ENCODE measurements around the gene ZDHHC14.

Gene ZDHHC14

DNA sequence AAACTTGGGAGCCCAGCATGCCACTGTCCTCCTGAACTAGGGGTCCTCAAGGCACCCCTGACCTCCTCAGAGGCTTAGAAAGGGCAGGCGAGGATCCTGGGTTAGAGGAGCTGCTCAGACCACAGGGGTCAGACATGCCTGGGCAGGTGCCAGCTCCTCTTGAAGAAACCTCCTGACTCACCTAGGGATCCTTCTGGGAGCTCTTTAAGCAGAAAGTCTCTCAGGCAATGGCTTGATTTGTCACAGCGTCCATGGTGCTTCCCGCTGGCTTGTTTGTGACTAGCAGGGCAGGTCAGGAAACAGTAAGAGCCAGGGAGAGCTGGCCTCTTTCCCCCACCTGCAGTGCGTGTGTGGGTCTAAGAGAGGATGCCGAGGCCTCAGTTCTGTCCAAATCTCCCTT, 267.6 kb downstream of the ZDHHC14 start:
- no peak for DNase-seq (ENCODE audit: low read depth)

DNA sequence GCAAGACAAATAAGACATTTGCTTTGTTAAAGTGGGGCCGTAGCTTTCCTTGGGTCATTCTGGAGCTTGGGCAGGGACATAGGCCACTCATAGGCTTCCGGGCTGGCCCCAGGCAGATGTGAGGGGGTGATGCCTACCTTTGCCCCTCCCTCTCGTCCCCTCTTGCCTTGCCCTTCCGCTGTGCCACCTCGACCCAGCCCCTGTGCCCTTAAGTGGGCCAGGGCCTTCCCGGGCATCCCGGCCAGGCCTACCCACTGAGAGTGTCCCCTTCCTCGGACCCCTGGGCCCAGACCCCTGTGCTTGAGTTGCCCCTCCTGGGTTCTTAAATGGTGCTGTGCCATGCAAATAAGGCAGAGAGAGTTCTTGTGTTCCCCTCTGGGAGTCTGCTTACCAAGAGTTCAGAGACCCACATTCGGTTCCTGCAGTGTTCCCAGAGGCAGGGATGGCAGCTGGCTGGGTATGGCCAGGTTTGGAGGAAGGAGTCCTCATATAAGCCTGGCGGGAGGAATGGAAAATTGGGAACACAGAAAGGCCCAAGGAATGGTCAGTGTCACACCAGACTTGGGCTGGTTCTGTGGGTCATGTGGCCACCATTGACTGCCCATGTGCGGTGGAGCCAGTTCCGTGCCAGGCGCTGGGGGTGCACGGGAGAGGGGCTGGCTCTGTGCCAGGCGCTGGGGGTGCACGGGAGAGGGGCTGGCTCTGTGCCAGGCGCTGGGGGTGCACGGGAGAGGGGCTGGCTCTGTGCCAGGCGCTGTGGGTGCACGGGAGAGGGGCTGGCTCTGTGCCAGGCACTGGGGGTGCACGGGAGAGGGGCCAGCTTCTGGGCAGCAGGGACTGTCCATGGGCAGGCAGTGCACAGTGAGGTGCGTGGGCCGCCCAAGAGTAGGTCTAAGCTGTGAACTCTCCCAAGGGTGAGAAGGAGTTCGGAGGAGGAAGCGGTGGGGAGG, 268.6 kb downstream of the ZDHHC14 start:
- no peak for DNase-seq (ENCODE audit: low read depth)

- DNase-seq (ENCODE audit: low read depth): no peak
Observed at GRCh38 chr6:157650261-157650640, 269.3 kb downstream of the ZDHHC14 start.

- DNase-seq (ENCODE audit: low read depth): no peak
Observed at GRCh38 chr6:157650801-157651200, 269.8 kb downstream of the ZDHHC14 start.

GRCh38 chr6:157651731-157652490, 270.9 kb downstream of the ZDHHC14 start:
- DNase-seq (ENCODE audit: low read depth): no peak

DNA sequence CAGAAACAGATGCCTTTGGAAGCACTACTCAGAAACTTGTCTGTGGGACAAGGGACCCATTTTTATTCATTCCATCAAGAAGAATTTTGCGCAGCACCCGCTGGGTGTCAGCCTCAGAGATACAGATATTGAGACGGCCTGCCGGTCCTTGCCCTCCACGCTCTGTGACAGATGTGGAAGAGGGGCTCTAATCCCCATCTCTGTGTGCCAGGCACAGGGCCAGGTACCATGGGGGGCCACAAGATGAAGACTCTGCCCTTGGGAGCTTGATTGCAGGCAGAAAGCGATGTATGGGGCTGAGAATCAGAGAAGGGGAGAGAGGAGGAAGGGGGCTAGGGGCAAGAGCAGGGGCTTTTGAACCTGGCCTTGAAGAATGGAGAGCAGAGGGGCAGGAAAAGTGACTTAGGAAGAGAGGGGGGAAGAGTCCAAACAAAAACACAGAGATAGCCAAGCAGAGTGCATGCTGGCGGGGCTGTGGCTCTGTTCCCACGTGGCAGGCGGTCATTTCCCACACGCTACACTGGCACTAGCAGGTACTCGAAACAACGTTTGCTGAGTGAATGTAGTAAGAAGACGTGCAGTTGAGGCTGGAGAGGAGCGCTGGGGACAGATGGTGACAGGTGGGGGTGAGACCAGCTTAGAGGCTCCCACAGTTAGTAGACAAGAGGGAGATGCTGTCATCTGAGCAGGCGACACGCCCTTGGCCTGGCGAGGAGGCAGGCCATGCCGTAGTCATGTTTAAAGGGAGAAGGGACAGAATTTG, 271.8 kb downstream of the ZDHHC14 start:
- no peak for DNase-seq (ENCODE audit: low read depth)

DNA sequence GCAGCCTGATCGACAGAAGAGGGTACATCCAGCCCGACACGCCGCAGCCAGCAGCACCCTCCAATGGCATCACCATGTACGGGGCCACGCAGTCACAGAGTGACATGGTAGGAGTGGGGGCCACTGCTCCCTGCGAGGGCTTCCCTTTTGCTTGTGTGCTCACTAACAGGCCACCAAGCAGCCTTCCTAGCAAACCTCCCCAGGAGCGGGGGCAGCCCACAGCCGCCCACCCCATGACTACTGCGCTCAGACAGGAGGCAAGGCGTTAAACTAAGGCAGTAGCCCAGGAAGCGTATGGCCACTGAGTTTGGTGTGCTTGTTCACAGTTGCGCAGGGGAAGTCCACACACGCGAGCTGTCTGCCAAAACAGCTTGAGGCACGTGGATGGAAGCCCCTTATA, 272.5 kb downstream of the ZDHHC14 start:
- DNase-seq (ENCODE audit: low read depth): no peak

DNA sequence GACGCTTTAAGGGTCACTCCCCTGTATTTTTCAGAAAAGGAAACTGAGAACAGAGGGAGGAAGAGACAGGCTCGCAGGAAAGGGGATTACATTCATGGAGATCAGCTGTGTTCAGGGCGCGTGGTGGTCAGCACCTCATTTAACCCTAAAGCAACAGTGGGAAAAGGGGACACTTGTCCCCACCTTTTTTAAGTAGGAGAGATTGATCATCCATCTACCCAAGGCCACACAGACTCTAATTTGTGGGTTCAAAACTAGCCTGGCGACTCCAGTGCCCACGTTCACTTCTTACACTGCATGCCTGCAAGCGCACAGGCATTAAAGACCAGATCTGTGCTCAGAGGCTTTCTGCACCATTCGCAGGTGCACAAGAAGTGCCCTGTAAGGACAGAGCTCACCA, 274.1 kb downstream of the ZDHHC14 start:
- no peak for DNase-seq (ENCODE audit: low read depth)

DNA sequence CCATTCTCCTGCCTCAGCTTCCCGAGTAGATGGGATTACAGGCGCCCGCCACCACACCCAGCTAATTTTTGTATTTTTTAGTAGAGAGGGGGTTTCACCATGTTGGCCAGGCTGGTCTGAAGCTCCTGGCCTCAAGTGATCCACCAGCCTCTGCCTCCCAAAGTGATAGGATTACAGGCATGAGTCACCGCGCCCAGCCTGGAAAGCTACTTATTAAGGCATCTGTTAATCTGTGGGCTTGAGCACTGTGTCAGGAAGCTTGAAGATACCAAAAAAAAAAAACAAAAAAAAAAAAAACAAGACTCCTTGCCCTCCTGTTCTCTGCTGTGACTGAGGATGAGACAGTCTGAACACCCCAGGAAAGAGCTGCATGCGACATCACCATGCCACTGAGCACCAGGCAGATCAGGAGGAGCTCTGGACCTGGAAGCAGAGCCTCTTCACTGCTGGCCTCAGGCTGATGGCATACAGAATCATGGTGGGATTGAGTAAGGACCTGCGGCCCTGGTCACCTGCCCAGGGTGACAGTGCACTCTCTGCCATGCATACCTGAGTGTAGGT, 275.5 kb downstream of the ZDHHC14 start:
- no peak for DNase-seq (ENCODE audit: low read depth)

- DNase-seq (ENCODE audit: low read depth): no peak
Observed at GRCh38 chr6:157657754-157658153, 276.8 kb downstream of the ZDHHC14 start.

DNA sequence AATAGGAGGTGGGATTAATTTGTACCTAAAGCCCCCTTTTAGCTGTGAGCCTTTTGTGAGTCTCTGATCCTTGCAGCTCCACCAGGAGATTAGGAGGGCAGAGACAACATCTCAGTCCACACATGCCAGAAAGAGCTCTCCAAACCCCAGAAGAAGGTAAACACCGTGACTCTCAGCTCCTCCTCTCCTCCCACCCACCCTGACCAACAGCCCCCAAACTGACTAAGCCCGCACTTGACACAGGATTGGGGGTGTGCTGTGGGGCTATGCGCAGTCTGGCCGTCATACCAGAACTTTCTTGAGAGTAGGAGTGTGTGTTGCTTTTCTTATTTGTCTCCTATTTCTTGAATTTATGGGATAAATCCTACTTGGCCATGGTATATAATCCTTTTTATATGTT, 277.3 kb downstream of the ZDHHC14 start:
- DNase-seq (ENCODE audit: low read depth): no peak

- DNase-seq (ENCODE audit: low read depth): no peak
Observed at GRCh38 chr6:157659536-157660271, 278.7 kb downstream of the ZDHHC14 start.

GRCh38 chr6:157660414-157660813, 279.4 kb downstream of the ZDHHC14 start:
- no peak for DNase-seq (ENCODE audit: low read depth)

DNA sequence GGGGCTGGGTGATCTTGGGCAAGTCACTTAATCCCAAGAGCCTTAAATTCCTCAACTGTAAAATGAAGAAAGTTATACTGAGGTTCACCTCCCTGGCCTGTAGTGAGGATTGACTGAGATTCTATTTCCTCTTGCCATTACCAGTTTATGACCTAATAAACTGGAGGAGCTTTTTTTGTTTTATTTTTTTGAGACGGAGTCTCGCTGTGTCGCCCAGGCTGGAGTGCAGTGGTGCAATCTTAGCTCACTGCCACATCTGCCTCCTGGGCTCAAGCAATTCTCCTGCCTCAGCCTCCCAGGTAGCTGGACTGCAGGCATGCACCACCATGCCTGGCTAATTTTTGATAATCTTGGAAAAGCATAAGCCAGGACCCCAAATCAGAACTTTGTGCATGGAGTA, 280.7 kb downstream of the ZDHHC14 start:
- DNase-seq (ENCODE audit: low read depth): no peak

DNA sequence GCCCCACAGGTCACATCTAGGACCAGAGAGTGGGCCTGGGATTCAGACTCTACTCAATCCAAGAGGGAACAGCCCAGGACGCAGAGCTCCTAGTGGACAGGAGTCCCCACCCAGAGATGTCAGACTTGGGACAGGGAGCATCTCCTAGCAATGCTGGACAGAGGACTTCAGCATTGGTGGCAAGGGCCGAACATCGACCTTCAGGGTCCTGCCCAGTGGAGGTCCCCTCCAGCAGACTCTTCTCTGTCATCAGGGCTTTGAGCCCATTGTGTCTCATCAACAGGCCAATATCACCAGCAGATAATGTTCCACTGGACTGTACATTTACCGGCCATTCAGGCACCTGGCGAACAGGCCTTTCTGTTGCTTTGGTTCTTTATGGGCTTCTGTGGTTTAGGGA, 282.3 kb downstream of the ZDHHC14 start:
- DNase-seq (ENCODE audit: low read depth): no peak

- DNase-seq (ENCODE audit: low read depth): no peak
Observed at GRCh38 chr6:157665180-157665579, 284.2 kb downstream of the ZDHHC14 start.

DNA sequence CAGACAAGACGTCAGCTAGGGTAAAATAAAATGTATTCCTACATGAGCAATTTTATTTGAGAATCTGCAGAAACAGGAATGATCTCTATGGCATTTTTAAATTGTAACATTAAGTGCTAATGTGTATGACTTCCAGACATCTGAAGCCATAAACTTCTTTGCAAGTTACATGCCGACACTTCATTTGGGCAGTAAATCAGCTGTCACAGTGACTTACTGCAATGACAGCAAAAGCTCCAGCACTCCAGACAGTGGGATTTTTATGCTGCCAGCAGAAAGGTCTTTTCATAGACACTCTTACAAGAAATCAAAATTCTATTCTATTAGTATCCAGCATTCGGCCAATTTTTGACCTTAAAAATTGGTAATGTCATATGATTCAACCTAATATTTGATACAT, 285.7 kb downstream of the ZDHHC14 start:
- no peak for DNase-seq (ENCODE audit: low read depth)

GRCh38 chr6:157667211-157668008, 286.4 kb downstream of the ZDHHC14 start:
- DNase-seq (ENCODE audit: low read depth): peak; percentile 50

DNA sequence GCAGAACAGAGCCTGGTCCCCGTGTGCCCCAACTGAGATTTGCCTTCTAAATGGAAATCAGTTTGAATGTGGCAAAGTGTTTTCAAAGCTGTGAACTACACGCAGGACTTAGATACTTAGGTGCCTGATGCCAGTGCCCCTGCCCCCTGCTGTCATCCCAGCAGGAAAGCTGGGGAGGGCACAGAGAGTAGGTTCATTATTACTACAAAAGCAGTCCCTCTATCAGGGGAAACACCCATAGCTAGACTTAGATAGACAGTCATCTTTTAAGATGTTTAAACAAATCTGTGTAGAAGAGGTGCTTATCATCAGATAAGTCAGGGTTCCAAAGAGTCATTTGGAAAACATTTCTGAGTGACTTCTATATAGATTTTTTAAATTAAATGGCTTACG, 287.0 kb downstream of the ZDHHC14 start:
- no peak for DNase-seq (ENCODE audit: low read depth)

DNA sequence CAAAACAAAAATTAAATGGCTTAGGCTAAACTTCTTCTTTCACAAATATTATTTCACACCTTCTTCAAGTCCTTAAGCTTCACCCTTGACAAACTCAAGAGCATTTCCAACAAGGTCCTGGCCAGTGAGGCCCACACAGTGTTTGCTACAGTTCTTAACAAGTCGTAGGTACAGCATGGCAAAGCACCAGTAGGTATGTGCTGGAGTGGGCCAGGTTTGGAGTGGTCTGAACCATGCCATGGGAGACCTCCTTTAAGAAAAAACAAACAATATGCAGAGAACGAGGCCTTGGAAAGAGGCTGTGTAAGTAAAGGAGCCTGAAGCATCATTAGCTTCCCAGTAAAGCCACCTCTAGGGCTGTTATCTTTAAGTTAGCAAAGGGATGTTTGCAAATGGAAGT, 287.7 kb downstream of the ZDHHC14 start:
- DNase-seq (ENCODE audit: low read depth): no peak

DNA sequence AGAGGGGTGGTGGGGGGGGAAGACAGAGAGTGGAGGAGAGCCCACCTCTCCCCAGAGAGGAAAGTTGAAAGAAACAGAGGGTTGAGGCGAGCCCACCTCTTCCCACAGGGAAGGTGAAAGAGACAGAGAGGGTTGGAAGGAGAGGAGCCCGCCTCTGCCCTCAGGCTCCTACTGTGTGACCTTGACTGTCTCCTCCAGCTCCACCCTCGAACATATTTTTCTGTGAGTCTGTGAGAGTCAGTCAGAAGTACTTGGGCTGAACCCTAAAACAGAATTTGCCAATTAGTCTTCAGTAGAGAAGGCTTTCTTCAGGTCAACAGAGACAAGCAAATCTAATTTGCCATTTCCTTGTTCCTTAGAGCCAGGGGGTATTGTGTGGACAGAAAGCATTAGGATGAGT, 288.3 kb downstream of the ZDHHC14 start:
- no peak for DNase-seq (ENCODE audit: low read depth)
